NK-92 (cell line): Measurements from ENCODE around the gene NAV2.

ENCODE experiments used
- DNase-seq: peaks from one replicate; lab custom pipeline; 2025; ENCODE audit not compliant: unreplicated experiment; lab: John Stamatoyannopoulos, UW

Gene NAV2

DNA sequence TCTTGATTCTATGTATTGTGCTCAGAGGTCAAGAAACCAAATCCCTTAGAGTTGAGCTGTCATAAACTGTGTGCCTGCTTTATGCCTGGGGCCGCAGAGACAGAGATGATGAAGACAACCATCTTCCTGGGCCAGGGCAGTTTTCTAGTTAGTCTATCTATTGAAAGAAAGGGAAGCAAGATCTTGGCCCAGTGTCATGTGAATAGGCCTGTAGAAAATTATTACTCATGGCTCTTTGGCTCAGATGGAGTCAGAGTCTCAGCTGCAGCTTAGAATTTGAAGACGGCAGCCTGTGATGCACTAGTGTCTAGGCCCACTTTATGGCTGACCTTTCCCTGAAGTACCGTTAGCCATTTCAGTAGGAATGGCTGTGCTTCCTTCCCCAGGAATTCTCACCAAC is 335.6 kb downstream of the NAV2 start:
- DNase-seq = no peak

DNA sequence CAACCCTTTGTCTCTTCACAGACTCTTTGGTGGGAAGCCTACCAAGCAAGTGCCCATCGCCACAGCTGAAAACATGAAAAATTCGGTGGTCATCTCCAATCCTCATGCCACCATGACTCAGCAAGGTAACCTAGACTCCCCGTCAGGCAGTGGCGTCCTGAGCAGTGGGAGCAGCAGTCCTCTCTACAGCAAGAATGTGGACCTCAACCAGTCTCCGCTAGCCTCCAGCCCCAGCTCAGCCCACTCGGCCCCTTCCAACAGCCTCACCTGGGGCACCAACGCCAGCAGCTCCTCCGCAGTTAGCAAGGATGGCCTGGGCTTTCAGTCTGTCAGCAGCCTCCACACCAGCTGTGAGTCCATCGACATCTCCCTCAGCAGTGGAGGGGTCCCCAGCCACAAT is 336.1 kb downstream of the NAV2 start:
- DNase-seq = no peak

DNA sequence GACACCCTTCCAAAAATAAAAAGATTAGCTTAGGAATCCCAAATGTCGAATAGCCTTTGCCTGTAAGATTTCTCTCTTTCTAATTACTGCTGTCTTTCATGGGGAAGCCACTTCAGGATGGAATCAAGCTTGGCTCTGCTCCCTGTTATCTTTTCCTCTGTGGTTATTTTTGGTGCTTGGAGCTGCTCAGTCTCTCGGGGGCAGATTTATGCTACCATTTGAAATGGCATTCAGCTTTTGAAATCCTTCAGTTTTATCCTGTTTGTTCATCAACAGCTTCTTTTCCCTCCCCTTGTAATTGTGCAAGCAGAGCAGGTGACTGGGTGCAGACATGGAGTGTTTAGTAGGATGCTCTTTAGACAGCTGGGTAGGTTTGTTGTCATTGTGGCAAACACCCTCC is 336.6 kb downstream of the NAV2 start:
- no peak for DNase-seq

DNA sequence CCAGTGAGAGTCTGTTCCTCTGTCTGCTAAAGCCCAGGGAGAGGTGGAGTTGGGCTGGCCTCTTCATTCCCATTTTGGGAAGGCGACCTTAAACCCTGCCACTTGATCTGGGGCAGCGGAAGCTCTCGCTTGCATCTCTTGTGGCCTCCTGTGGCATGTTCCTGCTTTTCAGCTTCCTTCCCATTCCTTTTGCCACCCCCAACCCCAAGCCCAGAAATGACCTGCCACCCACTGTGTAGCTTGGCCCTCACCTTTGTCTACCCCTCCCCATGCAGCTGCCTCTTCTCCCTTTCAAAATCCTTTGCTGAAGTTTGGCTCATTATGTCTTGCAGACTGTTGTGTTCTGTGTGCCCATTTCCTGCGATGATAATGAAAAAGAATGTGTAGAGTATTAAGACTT is 337.4 kb downstream of the NAV2 start:
- no peak for DNase-seq

DNA sequence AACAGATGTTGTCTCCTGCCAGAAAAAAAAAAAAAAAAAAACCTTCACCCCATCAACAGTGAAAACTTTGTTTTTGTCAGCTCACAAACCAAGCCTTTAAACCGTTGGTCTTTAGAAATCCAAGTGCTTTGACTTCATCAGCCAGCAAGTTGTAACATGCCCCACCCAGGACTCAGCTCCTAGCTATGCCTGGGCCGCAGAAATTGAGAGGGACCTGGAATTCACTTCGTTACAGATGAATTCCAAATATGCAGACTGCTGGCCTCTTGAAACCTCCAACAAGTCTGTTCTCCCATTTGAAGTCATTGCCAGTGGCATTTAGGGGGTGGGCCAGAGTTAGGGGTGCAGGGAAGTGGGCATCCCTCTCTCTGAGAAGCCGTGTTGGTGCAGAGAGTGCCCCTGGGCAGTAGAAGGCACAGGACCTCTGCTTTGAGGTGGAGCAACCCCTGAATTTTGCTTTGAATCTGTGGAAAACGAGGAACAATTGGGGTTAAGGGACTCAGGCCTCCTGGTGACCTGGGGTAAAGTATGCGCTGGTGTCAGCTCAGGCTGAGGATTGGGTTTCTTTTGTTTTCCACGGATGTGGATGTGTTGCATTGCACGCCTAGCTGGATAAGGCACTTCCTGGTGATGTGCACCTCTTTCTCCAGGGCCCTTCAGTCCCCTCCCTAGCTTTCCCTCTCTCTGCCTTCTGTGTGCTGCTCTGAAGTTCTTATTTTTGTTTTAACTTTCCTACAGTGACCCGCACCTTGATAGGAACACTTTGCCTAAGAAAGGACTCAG is 338.1 kb downstream of the NAV2 start:
- DNase-seq = no peak

DNA sequence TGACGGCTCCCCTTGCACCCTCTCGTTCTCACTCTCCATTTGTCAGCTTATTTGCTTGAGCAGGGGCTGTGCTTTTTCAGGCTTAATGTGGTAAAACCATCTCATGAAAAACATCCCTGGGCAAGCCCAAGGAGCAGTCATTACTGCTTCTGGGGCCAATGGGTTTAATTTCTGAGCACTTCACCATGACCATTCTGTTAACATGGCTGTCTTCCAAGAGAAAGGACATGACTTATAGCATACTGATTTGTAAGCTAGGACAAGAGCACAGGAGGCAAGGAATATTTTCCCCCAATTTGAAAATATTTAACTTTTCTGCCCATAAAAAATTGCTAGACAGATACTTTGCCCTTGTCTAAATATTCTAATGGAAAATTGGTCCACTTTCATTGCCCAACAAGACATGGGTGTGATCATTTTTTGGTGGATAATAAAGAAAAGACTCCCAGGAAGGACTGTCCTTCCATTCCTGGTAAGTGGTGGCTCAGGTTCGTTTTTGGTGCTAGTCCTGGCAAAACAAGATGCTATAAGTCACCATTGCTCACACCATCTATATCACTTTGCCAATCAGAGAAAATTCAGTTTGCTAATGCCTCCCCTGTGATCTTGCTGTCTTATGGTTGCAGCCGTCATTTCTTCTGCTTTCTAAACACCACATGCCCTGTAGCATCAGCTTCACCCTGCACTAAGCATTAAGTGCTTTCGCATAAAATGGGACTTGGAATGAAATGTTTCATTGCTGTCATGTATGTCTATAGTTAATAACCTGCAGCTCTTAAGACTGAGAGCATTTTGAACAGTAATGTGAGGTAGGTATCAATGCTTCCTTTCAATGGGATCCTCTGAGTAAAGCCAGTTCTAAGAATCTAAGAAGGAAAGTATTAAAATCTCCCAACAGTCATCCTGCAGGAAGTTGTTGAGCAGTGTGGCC is 339.1 kb downstream of the NAV2 start:
- no peak for DNase-seq

DNA sequence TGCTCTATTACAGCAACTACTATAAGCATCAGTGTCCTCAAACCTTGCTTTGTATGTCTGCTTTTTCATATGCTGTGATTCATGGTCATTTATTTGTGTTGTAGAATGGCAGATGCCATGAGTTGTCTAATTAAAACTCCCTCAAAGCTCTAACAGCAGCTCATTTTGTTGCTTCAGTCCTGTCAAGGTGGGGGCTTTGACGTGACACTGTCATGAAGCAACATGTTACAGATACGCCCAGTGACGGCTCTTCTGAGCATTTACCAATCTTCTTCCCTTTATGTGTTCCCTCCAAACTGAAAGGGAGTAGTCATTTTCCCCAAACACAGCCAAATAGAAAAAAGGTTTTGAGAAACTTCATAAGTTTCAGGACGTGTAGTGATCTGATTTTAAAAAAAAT is 340.9 kb downstream of the NAV2 start:
- no peak for DNase-seq

DNA sequence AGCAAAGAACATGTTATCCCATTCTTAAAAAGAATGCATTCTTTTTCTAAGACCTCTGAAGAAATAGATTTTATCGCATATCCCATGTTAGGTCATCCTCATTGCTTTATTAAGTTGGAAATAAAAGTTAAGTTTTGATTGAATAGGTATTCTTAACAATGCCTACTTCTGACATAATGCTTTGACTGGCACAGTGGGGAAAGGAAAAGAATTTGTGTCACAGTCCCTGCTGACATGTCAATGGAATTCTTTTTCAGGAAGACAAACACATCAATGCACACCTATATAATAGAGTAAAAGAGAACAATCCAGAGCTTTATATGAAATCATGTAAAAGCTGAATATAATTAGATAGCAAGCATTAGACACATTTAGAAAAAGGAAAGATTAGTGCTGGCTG is 341.9 kb downstream of the NAV2 start:
- DNase-seq = no peak

DNA sequence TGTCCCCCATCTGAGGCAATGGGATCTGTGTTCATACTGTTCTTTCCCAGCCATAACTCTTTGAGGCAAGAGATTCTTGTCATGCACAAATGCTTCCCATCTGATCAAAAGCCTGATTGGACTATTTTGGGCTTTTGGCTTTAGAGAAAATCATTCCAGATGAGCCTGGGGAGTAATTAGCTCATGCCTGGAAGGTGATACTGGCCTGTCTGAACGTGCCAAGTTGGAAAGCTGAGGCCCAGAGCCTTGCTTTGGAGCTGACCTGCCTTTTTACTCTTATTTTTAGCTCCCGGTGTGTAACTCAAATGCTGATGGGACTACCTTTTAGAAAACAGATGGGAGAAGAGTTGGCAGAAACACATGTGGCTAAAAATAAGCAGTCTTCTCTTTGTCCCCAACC is 342.7 kb downstream of the NAV2 start:
- DNase-seq = no peak

DNA sequence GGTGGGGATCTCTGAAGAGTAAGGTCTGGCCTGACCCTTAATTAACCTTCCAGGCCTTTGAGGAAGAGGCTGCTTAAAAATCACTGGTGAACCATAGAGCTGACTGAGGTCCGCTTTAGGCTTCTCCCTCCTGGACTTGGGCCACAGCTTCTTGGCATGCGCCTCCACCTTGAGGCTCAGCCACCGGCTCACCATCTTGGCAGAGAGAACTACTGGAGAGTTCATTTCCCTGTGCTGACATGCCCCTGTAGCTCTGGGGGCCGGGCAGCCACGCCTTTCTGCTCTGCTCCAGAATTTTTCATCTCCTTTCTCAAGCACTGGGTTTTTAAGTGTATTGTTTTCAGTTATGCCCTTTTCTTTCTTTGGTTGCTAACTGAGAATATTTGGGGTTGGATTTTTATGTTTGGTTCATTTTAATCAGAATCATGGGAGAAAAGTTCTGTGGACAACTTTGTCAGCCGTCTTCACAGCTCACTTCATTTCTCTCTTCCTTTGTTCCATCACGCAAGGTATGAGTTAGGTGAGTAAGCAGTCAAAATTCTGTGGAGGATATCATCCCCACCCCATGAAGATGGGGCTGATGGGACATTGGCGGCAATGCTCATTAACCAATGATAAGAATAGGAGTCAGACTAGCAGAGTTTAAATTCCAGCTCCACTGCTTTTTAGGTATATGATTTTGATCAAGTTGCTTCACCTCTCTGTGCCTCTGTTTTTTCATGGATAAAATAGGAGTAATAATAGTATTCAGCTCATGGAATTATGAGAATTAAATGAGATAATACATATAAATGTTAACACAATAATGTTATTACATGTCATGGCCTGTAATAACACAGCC is 343.7 kb downstream of the NAV2 start:
- DNase-seq = no peak

DNA sequence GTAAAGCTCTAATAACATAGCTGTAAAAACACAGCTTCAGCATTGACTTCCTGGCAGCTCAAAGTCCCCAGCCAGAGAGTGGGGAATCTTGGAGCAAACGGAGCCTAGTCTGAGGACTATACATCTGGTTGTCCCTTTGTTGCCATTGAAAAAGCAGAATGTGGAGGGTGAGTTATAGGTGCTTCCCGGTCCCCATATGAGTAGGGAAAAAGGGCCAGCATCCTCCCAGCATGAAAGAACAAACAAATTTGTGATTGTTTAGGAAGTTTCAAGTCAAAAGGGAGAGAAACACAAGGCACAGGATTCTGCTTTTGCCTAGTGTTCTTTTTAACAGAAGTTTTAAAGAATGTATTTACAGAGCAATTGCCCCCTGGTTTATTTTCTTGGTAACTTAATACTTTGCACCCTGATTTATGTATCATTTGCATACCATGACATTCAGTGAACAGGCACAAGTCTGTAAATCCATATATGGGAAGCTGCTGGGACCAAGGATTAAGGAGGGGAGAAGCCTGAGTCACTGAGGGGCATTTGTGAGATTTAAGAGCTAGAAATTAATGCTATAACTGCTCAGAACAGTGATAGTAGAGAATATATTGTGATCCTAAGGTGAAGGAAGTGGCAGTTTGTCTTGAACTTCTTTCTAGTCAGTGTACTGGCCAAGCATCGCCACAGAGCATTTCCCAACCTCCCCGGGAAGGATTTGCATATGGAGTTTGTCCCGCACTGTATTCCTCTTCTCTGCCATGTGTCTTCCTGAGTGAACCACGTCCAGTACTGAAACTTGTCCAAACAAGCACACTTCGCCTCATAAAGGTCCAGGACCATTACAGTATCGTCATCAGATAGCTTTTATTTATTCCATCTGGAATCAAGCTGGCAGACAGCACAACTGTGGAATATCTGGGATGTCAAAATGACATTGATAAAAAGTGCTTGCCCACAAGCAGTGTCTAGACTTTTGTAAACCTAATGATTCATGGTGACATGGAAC is 344.6 kb downstream of the NAV2 start:
- no peak for DNase-seq

DNA sequence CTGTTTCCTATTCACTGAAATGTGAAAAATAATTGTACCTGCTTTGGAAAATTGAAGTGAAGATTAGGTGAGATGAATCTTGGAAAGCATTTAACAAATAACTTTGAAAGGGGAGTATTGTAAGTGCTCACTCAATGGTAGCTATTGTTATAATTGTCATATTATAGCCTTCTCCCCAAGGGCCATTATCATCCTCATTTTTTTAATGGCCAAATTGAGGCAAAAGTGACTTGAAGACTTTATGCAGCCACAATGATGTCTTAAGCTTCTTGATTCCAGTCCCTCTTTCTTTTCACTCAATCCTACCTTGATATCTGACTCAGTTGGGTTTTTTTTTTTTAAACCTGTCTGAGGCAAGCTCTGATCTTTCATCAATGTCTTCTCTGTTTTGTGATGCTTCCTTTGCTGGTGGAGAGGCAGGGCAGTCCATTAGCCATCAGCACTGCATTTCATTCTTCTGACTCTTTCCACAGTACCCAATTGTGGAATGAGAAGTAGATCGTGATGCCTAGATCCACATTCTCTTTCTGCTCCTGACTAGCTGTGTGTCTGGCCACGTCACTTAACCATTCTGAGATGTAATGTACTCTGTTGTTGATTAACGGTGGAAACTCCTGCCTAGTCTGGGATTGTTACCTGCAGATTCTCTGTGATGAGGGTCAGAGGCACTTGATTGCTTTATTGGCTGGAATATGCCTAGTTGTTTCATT is 346.3 kb downstream of the NAV2 start:
- DNase-seq = no peak

DNA sequence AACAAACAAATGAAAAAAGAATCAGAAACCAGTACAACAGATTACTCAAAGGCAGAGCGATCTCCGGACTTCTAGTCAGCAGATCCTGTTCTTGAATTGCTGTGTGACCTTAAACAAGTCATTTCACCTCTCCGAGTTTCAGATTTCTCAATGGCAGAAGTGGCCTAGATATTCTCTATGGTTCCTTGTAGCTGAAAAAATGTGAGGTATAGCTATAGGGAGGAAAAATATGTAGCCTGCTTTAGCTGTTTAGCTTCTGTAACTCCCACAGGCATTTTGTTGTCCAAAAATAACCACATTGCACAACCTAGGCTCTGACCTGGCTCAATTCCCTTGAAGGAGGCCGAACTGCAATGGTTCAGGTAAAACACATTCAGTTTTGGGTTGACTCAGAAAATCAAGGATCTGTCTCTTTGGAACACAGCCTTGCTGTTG is 347.0 kb downstream of the NAV2 start:
- DNase-seq = no peak

DNA sequence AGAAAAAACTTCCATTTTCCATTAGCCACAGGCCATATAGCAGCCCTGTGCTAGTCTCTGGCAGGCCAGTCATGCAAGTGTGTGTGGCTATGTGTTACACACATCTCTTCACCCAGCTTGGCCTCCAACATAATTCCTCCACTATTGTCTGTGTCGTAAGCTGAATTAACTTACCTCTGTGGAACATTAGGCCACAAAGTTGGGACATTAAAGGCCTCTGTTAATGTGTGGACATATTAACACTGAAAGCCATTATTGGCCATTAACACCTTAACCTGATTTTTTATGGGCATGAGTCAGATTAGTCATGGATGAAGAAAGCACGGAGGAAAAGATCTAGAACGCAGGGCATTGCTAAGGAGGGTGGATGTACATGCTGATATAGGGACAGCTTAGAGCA is 347.5 kb downstream of the NAV2 start:
- no peak for DNase-seq

DNA sequence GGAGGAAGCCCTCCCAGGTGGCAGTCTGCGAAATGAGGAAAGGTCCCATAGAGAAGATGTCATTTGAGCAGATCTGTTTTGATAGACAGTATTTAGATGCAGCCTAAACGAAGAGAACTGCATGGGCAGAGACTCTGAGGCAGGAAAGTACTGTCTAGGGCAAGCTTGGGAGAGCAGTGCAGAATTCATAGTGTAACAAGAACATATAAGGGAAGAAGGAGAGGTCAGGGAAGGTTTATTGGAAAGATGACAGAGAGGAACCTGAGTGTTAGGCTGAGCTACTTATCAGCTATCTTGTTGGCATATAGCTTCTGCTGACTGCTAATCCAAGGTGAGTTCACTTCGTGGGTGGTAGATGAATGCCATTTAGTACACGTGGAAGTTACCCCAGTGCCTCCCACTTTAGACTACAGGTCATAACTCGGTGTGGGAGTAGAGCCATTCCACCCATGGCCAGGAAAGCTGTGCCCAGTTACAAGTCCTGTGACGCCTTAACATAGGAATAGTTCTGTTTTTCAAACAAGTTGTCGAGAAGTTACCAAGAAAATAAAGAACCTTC is 348.1 kb downstream of the NAV2 start:
- DNase-seq = no peak

DNA sequence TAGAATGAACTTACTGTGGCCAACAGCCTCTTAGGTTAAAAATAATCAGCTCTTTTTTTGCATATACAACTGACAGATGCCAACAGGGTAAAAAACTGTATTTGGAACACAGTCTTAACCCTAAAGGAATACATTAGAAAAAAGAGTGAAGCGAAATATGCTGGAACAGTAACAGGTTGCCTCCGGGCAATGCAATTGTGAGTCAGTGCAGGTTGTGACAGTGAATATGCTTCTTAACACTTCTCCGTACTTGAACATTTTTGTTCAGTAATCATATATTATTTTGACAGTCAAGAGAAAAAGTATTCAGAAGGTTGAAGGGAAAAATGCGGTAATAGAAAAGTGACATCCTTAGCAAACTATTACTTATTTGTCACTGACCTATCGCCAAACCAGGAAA is 349.1 kb downstream of the NAV2 start:
- DNase-seq = no peak

DNA sequence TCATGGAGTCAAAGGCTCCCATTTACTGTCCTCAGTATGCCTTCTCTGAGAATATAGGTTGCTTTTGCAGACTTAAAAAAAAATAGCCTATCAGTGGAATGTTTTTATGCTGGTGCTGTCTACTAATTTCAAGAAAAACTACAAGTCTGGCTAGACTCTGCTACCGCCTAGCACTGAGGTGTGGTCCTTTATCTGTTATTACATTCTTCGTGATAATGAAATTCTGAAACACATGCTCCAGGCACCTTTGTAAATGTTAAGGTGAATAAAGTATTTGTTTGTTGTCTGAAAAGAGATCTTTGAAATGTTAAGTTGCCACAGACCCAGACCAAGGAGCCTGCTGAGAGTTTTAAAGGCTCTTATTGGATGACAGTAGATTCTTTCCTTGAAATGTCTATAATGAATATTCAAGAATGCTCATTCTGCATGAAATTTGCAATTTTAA is 352.3 kb downstream of the NAV2 start:
- DNase-seq = no peak

DNA sequence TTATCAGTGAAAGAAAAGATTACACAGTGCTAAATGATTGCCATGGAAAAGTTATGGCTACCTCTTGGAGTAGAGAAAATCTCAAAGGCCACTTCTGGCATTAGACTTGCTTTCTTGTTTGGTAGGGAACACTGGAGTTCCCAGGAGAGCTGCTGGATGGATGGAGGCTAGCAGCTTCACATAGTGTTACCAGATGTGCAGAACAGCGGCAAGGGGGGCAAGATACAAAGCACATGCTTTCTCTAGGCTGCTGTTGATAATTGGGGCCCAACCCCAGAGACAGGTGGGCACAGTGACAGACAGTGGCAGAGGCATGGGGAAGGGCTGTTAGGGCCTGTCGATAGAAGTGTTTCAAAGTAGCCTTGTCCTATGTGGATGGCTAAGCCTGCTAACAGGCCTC is 352.8 kb downstream of the NAV2 start:
- DNase-seq = no peak
